Esophagus muscularis mucosa (tissue), 4 donors: ENCODE measurements around the gene JUNB. TPM values are rescaled to one million over a fixed set of nuclear protein-coding genes. Genes with fewer than 3 reads are reported as not detected.
A peak's percentile ranks its signal among the peaks of the same experiment; 100 is the strongest.

ENCODE experiments used
- DNase-seq: peaks from one replicate; pipeline ENCODE4 v3.0.0-alpha.2; 2017; ENCODE audit errors: extremely low spot score
- H3K27ac ChIP-seq, 4 donors: fragments of 200-600 bp; sonication (generic); replicated peaks in 1 of 4; 1 replicate in 3 of 4; 2 replicates in 1 of 4; pipeline ENCODE4 v1.5.1; 2016 to 2019; ENCODE audit warnings: mild to moderate bottlenecking in 1 of 4
- H3K27me3 ChIP-seq, 4 donors: fragments of 200-600 bp; sonication (generic); one replicate each; pipeline versions ENCODE4 v1.5.1 to v1.6.0; 2016 to 2019
- H3K36me3 ChIP-seq, 4 donors: fragments of 200-600 bp; sonication (generic); one replicate each; pipeline ENCODE4 v1.5.1; 2016 to 2019
- H3K4me1 ChIP-seq, 4 donors: fragments of 200-600 bp; sonication (generic); one replicate each; pipeline ENCODE4 v1.5.1; 2016 to 2019
- H3K4me3 ChIP-seq, 4 donors: fragments of 200-600 bp; sonication (generic); 1 replicate in 2 of 4; 2 replicates in 2 of 4; pipeline ENCODE4 v1.5.1; 2016 to 2019; ENCODE audit warnings: mild to moderate bottlenecking in 4 of 4, moderate library complexity in 1 of 4
- H3K9me3 ChIP-seq, 4 donors: fragments of 200-600 bp; sonication (generic); 1 replicate in 3 of 4; 2 replicates in 1 of 4; pipeline ENCODE4 v1.5.1; 2016 to 2019
- EP300 ChIP-seq: sonication (generic); formaldehyde crosslinking; IDR thresholded peaks from one replicate; pipeline ENCODE4 v1.6.1; 2017; ENCODE audit warnings: antibody characterized with exemption
- POLR2A ChIP-seq: fragments of 450-650 bp; IDR thresholded peaks from one replicate; pipeline ENCODE4 v1.6.1; 2017; ENCODE audit warnings: antibody characterized with exemption, moderate library complexity, mild to moderate bottlenecking, low read depth
- POLR2AphosphoS5 ChIP-seq, 2 donors: sonication (generic); formaldehyde crosslinking; IDR thresholded peaks; one replicate each; pipeline ENCODE4 v1.6.1; 2017; ENCODE audit warnings: antibody characterized with exemption in 2 of 2
- WGBS: methylation state at CpG from one replicate; pipeline ENCODE4 v1.1.5; 2018; 5-methylcytosine and 5-hydroxymethylcytosine counted together
- intact Hi-C: fragments of 100-400 bp; cut with DNase I; formaldehyde crosslinking; loops from one replicate; pipeline ENCODE4 v1.15.1; 2023
- total RNA-seq, 4 donors: library from RNA; depleted of rRNA; stranded (reverse); fragments of >200 nt; gene quantifications; one replicate each; pipeline versions ENCODE4 v1.1.0 to v1.2.1, GENCODE V29; 2016
- TF ChIP-seq, protein P1 (sequence below), 3 experiments: fragments of 200-600 bp in 2 of 3; fragments of 450-650 bp in 1 of 3; sonication (generic) in 2 of 3; IDR thresholded peaks; one replicate each; pipeline ENCODE4 v1.5.1; 2017 to 2019; ENCODE audit warnings: antibody characterized with exemption in 3 of 3, mild to moderate bottlenecking in 2 of 3, moderate library complexity in 1 of 3

Gene JUNB
- total RNA-seq, 4 donors from 2014 or later, result 82.2 to 1,609 (median 182) TPM

DNA sequence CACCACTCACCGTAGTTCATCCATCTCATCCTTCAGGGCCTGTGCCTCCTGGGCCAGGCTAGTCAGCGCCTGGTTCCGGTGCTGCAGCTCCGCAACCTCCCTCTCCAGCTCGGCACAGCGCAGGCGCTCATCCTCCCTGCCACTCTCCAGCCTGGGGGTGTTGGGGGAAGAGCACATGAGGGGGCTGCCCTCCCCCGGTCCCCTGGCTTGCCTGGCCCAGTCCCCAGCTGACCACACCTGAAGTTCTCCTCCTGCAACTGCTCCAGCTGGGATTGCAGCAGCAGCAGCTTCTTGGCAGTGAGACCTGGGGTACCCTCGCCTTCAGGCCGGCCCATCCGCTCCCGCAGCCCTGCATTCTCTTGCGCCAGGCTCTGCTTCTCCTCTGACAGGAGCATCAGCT lies 20.4 kb upstream of the JUNB start:
- no peak for DNase-seq
- Histone ChIP-seq H3K9me3 (no peaks in the 10 kb centered on the region), H3K27ac (no peak overlapping the region), H3K4me1 (peaks cover 9 to 24% (median 12%) of the 10 kb centered on the region in 4 donors), H3K36me3 (peaks cover 0 to 35% (median 19%) of the 10 kb centered on the region in 4 donors), H3K27me3 (no peaks in the 10 kb centered on the region), H3K4me3 (no peak overlapping the region)
- 96% methylated on average over 13 of the region's 13 CpGs for WGBS
- intact Hi-C loops, result no loop called here
- TF ChIP-seq, protein P1, sequence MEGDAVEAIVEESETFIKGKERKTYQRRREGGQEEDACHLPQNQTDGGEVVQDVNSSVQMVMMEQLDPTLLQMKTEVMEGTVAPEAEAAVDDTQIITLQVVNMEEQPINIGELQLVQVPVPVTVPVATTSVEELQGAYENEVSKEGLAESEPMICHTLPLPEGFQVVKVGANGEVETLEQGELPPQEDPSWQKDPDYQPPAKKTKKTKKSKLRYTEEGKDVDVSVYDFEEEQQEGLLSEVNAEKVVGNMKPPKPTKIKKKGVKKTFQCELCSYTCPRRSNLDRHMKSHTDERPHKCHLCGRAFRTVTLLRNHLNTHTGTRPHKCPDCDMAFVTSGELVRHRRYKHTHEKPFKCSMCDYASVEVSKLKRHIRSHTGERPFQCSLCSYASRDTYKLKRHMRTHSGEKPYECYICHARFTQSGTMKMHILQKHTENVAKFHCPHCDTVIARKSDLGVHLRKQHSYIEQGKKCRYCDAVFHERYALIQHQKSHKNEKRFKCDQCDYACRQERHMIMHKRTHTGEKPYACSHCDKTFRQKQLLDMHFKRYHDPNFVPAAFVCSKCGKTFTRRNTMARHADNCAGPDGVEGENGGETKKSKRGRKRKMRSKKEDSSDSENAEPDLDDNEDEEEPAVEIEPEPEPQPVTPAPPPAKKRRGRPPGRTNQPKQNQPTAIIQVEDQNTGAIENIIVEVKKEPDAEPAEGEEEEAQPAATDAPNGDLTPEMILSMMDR (IDR thresholded peaks at IDR 0.05), result no peak
- TF ChIP-seq EP300 (no peak), POLR2A (no peak), POLR2AphosphoS5 (IDR thresholded peaks at IDR 0.05) (no peak)

DNA sequence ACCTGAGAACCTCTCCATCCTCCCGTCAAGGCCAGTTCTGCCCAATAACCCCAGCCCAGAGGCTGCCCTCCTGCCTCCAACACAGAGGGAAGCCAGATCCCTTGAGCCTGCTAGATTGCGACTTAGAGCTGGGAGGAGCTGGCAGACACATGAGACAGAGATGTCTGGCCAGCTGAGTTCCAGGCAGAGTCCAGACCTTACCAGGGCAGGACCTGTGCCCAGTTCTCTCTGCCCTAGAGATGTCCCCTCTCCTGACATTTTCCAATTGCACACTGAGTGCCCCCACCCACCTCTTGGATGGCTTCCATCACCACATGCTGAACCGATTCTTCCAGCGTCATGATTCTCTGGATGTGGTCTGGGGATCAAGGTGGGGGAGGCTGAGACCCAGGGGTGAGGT lies 19.0 kb upstream of the JUNB start:
- Histone ChIP-seq H3K36me3 (peaks cover 0 to 32% (median 16%) of the 10 kb centered on the region in 4 donors), H3K27me3 (no peaks in the 10 kb centered on the region), H3K4me1 (peaks cover 16 to 26% (median 20%) of the 10 kb centered on the region in 4 donors), H3K27ac (no peak overlapping the region), H3K9me3 (no peaks in the 10 kb centered on the region), H3K4me3 (no peak overlapping the region)
- DNase-seq, result no peak
- WGBS, result 81% methylated on average over 4 of the region's 4 CpGs
- intact Hi-C loops, result no loop called here
- TF ChIP-seq, protein P1 (IDR thresholded peaks at IDR 0.05), result no peak

DNA sequence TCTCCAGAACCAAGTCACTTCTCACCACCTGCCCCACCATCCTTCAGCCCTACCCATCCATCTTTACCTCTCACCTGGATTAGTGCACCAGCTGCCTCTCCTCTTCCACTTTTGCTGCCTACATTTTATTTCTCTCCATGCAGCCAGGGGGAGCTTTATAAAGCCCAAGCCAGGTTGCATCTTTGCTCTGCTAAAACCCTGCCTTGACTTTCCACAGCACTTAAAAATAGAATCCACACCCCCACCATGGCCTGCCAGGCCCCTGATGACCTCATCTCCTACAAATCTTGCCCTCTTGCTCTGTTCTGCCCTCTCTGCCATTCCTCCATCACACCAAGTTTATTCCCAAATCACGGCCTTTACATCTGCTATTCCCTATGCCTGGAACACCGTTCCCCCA lies 17.7 kb upstream of the JUNB start:
- Histone ChIP-seq H3K27ac (no peak overlapping the region), H3K4me1 (peaks cover 25 to 34% (median 31%) of the 10 kb centered on the region in 4 donors), H3K36me3 (peaks cover 0 to 22% (median 13%) of the 10 kb centered on the region in 4 donors), H3K27me3 (no peaks in the 10 kb centered on the region), H3K4me3 (no peak overlapping the region), H3K9me3 (no peaks in the 10 kb centered on the region)
- 85% methylated on average over 2 of the region's 2 CpGs for WGBS
- no peak for DNase-seq
- intact Hi-C loops, result no loop called here
- TF ChIP-seq EP300 (no peak), POLR2AphosphoS5 (IDR thresholded peaks at IDR 0.05) (no peak), POLR2A (no peak)
- TF ChIP-seq, protein P1 (IDR thresholded peaks at IDR 0.05), result no peak

DNA sequence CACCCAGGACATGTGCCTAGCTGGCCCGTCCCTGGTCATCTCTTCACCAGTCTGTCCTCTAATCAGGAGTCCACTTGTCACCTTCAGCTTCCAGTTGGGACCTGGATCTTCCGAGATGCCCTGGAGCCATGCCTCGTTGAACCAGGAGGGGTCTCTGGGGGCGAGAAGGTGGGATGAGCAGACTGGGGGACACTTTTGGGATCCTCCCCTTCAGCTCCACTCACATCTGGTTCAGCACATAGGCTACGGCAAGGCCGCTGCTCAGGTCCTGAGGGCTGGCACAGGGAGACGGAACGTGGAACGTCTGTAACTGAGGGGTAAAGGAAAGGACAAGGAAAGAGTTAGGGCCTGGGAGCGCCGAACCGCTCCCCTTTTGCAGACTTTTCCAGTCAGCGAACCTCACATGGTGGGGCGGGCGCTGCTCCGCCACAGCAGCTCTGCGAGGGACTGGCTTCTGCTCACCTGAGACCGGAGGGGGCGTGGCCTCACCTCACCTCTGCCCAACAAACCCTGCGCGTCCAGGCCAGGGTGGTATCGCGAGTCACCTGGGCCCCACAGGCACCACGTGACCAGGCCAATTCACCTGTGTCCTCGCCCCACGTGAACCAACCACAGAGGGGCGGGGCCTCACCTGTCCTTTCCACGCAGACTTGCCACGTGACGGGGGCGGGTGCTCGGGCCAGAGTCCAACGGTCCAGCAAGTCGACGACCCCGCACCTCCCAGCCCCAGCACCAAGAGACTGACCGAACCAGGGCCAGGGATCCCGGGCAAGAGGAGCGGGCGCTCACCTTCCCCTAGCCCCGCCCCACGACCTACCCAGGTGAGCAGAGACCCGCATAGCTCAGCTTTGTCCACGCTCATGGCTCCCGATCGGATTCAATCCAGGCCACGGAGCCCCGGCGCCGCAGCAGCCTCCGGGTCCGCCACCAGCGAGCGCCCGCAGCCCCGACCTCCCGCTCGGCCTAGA lies 16.4 kb upstream of the JUNB start, which contains the start of gene HOOK2:
Gene HOOK2 (minus strand): TSS at position 965 of the 968 bp plus-strand sequence. CDS start 103 bp downstream, at position 862.
- no peak for TF ChIP-seq POLR2AphosphoS5 (IDR thresholded peaks at IDR 0.05)
- TF ChIP-seq, protein P1 (IDR thresholded peaks at IDR 0.05), result no peak
- TF ChIP-seq POLR2A, result no peak
- TF ChIP-seq EP300, result no peak
- Histone ChIP-seq H3K27ac (peak within 1 kb of the TSS; percentile 76 to 96 (median 95)), H3K27me3 (no peaks in the 10 kb centered on the region), H3K9me3 (no peaks in the 10 kb centered on the region), H3K36me3 (peaks cover 0 to 14% (median 11%) of the 10 kb centered on the region in 4 donors), H3K4me3 (peak within 1 kb of the TSS; percentile 64 to 87 (median 69)), H3K4me1 (peaks cover 38 to 47% (median 44%) of the 10 kb centered on the region in 4 donors)
- 24% methylated on average over 26 of the region's 58 CpGs for WGBS
- intact Hi-C loops, result no loop called here
- no peak for DNase-seq
